ENCODE data around the gene ARHGAP40. TPM values are rescaled to one million over a fixed set of nuclear protein-coding genes. Genes with fewer than 3 reads are reported as not detected.
A peak's percentile ranks its signal among the peaks of the same experiment; 100 is the strongest.

Gene ARHGAP40
- total and polyA plus RNA-seq, 7 experiments from 2014 or later, result not detected

GRCh38 chr20:38579921-38580320, 21.7 kb upstream of the ARHGAP40 start:
- Mint-ChIP-seq H3K27ac (peak overlapping the region in 2 of 9 donors; percentile 53 to 54), H3K36me3 (peaks cover 0 to 5% (median 0%) of the 10 kb centered on the region in 5 donors), H3K4me1 (peaks cover 0 to 6% (median 0%) of the 10 kb centered on the region in 7 donors), H3K9me3 (no peaks in the 10 kb centered on the region), H3K4me3 (no peak overlapping the region), H3K27me3 (no peaks in the 10 kb centered on the region)
- peaks cover 0 to 21% (median 2%) of the 10 kb centered on the region in 3 experiments for H3K36me3 ChIP-seq (ENCODE audit: control insufficient read depth in 2 of 3, insufficient read depth in 3 of 3, low read length in 3 of 3)
- no peak overlapping the region for H3K27ac ChIP-seq (ENCODE audit: low read depth, low read length)
- POLR2A ChIA-PET, result no interaction called here
- no peaks in the 10 kb centered on the region for H3K9me3 ChIP-seq (ENCODE audit: control insufficient read depth in 2 of 3, low read length in 3 of 3)
- intact Hi-C loops (cut with micrococcal nuclease), result no loop called here
- ATAC-seq (no peak), DNase-seq (no peak)
- CTCF ChIA-PET, result no interaction called here
- no peak overlapping the region for H3K4me3 ChIP-seq (ENCODE audit: low read length)
- H3K27me3 ChIP-seq (ENCODE audit: control insufficient read depth in 2 of 2, insufficient read depth in 2 of 2, low read length in 2 of 2), result no peaks in the 10 kb centered on the region
- H3K4me1 ChIP-seq (ENCODE audit: control insufficient read depth in 2 of 2, insufficient read depth in 2 of 2, low read length in 2 of 2), result no peaks in the 10 kb centered on the region

GRCh38 chr20:38581013-38581412, 20.6 kb upstream of the ARHGAP40 start, which contains the start of gene ADIG:
TSS of gene ADIG (plus strand) at chr20:38581197. CDS start at chr20:38581251, 54 bp downstream.
- Histone ChIP-seq H3K4me1 (ENCODE audit: control insufficient read depth in 2 of 2, insufficient read depth in 2 of 2, low read length in 2 of 2) (no peaks in the 10 kb centered on the region), H3K27ac (ENCODE audit: low read depth, low read length) (no peak within 1 kb of the TSS), H3K4me3 (ENCODE audit: low read length) (no peak within 1 kb of the TSS), H3K27me3 (ENCODE audit: control insufficient read depth in 2 of 2, insufficient read depth in 2 of 2, low read length in 2 of 2) (no peaks in the 10 kb centered on the region), H3K36me3 (ENCODE audit: control insufficient read depth in 2 of 3, insufficient read depth in 3 of 3, low read length in 3 of 3) (peaks cover 0 to 10% (median 0%) of the 10 kb centered on the region in 3 experiments), H3K9me3 (ENCODE audit: control insufficient read depth in 2 of 3, low read length in 3 of 3) (no peaks in the 10 kb centered on the region)
- Mint-ChIP-seq H3K27ac (peak within 1 kb of the TSS in 2 of 9 donors; percentile 34 to 53), H3K36me3 (peaks cover 0 to 4% (median 0%) of the 10 kb centered on the region in 5 donors), H3K9me3 (no peaks in the 10 kb centered on the region), H3K4me1 (peaks cover 0 to 6% (median 0%) of the 10 kb centered on the region in 7 donors), H3K4me3 (no peak within 1 kb of the TSS), H3K27me3 (no peaks in the 10 kb centered on the region)
- ChIA-PET CTCF (no interaction called here), POLR2A (no interaction called here)
- no peak for ATAC-seq
- DNase-seq, result no peak
- intact Hi-C loops (cut with micrococcal nuclease), result no loop called here

GRCh38 chr20:38581830-38582358, 19.7 kb upstream of the ARHGAP40 start:
- Mint-ChIP-seq H3K36me3 (no peaks in the 10 kb centered on the region), H3K27ac (no peak overlapping the region), H3K4me1 (peaks cover 0 to 6% (median 0%) of the 10 kb centered on the region in 7 donors), H3K4me3 (no peak overlapping the region), H3K9me3 (no peaks in the 10 kb centered on the region), H3K27me3 (peaks cover 0 to 2% (median 0%) of the 10 kb centered on the region in 5 donors)
- no peak overlapping the region for H3K4me3 ChIP-seq (ENCODE audit: low read length)
- intact Hi-C loops (cut with micrococcal nuclease), result no loop called here
- H3K27me3 ChIP-seq (ENCODE audit: control insufficient read depth in 2 of 2, insufficient read depth in 2 of 2, low read length in 2 of 2), result no peaks in the 10 kb centered on the region
- ATAC-seq (no peak), DNase-seq (no peak)
- ChIA-PET POLR2A (no interaction called here), CTCF (no interaction called here)
- H3K27ac ChIP-seq (ENCODE audit: low read depth, low read length), result no peak overlapping the region
- H3K4me1 ChIP-seq (ENCODE audit: control insufficient read depth in 2 of 2, insufficient read depth in 2 of 2, low read length in 2 of 2), result no peaks in the 10 kb centered on the region
- H3K36me3 ChIP-seq (ENCODE audit: control insufficient read depth in 2 of 3, insufficient read depth in 3 of 3, low read length in 3 of 3), result peaks cover 0 to 1% (median 0%) of the 10 kb centered on the region in 3 experiments
- no peaks in the 10 kb centered on the region for H3K9me3 ChIP-seq (ENCODE audit: control insufficient read depth in 2 of 3, low read length in 3 of 3)

- H3K4me3 Mint-ChIP-seq, result no peak overlapping the region
- H3K36me3 Mint-ChIP-seq, result no peaks in the 10 kb centered on the region
- H3K4me1 Mint-ChIP-seq, result peaks cover 0 to 6% (median 0%) of the 10 kb centered on the region in 7 donors
- Histone ChIP-seq H3K9me3 (ENCODE audit: control insufficient read depth in 2 of 3, low read length in 3 of 3) (no peaks in the 10 kb centered on the region), H3K4me1 (ENCODE audit: control insufficient read depth in 2 of 2, insufficient read depth in 2 of 2, low read length in 2 of 2) (no peaks in the 10 kb centered on the region), H3K4me3 (ENCODE audit: low read length) (no peak overlapping the region), H3K27ac (ENCODE audit: low read depth, low read length) (no peak overlapping the region), H3K27me3 (ENCODE audit: control insufficient read depth in 2 of 2, insufficient read depth in 2 of 2, low read length in 2 of 2) (no peaks in the 10 kb centered on the region), H3K36me3 (ENCODE audit: control insufficient read depth in 2 of 3, insufficient read depth in 3 of 3, low read length in 3 of 3) (no peaks in the 10 kb centered on the region)
- ATAC-seq (no peak), DNase-seq (no peak)
- ChIA-PET POLR2A (no interaction called here), CTCF (no interaction called here)
- no peak overlapping the region for H3K27ac Mint-ChIP-seq
- intact Hi-C loops (cut with micrococcal nuclease), result no loop called here
- H3K27me3 Mint-ChIP-seq, result peaks cover 0 to 9% (median 0%) of the 10 kb centered on the region in 5 donors
- H3K9me3 Mint-ChIP-seq, result no peaks in the 10 kb centered on the region
These were observed 18.3 kb upstream of the ARHGAP40 start for GRCh38 chr20:38583306-38583705.

GRCh38 chr20:38584099-38584763, 17.4 kb upstream of the ARHGAP40 start:
- Histone ChIP-seq H3K4me1 (ENCODE audit: control insufficient read depth in 2 of 2, insufficient read depth in 2 of 2, low read length in 2 of 2) (no peaks in the 10 kb centered on the region), H3K36me3 (ENCODE audit: control insufficient read depth in 2 of 3, insufficient read depth in 3 of 3, low read length in 3 of 3) (no peaks in the 10 kb centered on the region), H3K27ac (ENCODE audit: low read depth, low read length) (no peak overlapping the region), H3K27me3 (ENCODE audit: control insufficient read depth in 2 of 2, insufficient read depth in 2 of 2, low read length in 2 of 2) (no peaks in the 10 kb centered on the region), H3K9me3 (ENCODE audit: control insufficient read depth in 2 of 3, low read length in 3 of 3) (no peaks in the 10 kb centered on the region), H3K4me3 (ENCODE audit: low read length) (no peak overlapping the region)
- Mint-ChIP-seq H3K27me3 (peaks cover 0 to 9% (median 0%) of the 10 kb centered on the region in 5 donors), H3K27ac (no peak overlapping the region), H3K9me3 (no peaks in the 10 kb centered on the region), H3K4me1 (peaks cover 0 to 6% (median 0%) of the 10 kb centered on the region in 7 donors), H3K4me3 (no peak overlapping the region), H3K36me3 (no peaks in the 10 kb centered on the region)
- POLR2A ChIA-PET, result no interaction called here
- DNase-seq (no peak), ATAC-seq (no peak)
- intact Hi-C loops (cut with micrococcal nuclease), result no loop called here
- CTCF ChIA-PET, result no interaction called here

- no peaks in the 10 kb centered on the region for H3K36me3 Mint-ChIP-seq
- no peak for ATAC-seq
- peaks cover 0 to 9% (median 0%) of the 10 kb centered on the region in 5 donors for H3K27me3 Mint-ChIP-seq
- H3K4me3 ChIP-seq (ENCODE audit: low read length), result no peak overlapping the region
- no peak overlapping the region for H3K27ac ChIP-seq (ENCODE audit: low read depth, low read length)
- DNase-seq, result no peak
- no peaks in the 10 kb centered on the region for H3K9me3 Mint-ChIP-seq
- H3K4me3 Mint-ChIP-seq, result no peak overlapping the region
- H3K9me3 ChIP-seq (ENCODE audit: control insufficient read depth in 2 of 3, low read length in 3 of 3), result no peaks in the 10 kb centered on the region
- H3K27me3 ChIP-seq (ENCODE audit: control insufficient read depth in 2 of 2, insufficient read depth in 2 of 2, low read length in 2 of 2), result no peaks in the 10 kb centered on the region
- no peaks in the 10 kb centered on the region for H3K36me3 ChIP-seq (ENCODE audit: control insufficient read depth in 2 of 3, insufficient read depth in 3 of 3, low read length in 3 of 3)
- ChIA-PET CTCF (no interaction called here), POLR2A (no interaction called here)
- no peak overlapping the region for H3K27ac Mint-ChIP-seq
- peaks cover 0 to 1% (median 0%) of the 10 kb centered on the region in 7 donors for H3K4me1 Mint-ChIP-seq
- no peaks in the 10 kb centered on the region for H3K4me1 ChIP-seq (ENCODE audit: control insufficient read depth in 2 of 2, insufficient read depth in 2 of 2, low read length in 2 of 2)
- intact Hi-C loops (cut with micrococcal nuclease), result no loop called here
These were observed 16.0 kb upstream of the ARHGAP40 start for GRCh38 chr20:38585404-38586180.

Data from naive thymus-derived CD4-positive, alpha-beta T cell (primary cell).